Adrenal gland (tissue), 12 donors: ENCODE data around the gene CDC25B. TPM values are rescaled to one million over a fixed set of nuclear protein-coding genes. Genes with fewer than 3 reads are reported as not detected.

Experiments used
- DNase-seq, 7 donors: peaks; one replicate each; pipeline ENCODE4 v3.0.0-alpha.2; 2019 to 2020
- H3K27ac ChIP-seq, 5 donors: fragments of 200-600 bp; sonication (generic) in 4 of 5; 1 replicate in 3 of 5; 2 replicates in 2 of 5; pipeline versions ENCODE4 v1.5.1 to v1.8.0; 2016 to 2020; ENCODE audit warnings: mild to moderate bottlenecking in 1 of 5
- H3K27me3 ChIP-seq: fragments of 200-600 bp; 2 replicates; pipeline ENCODE4 v1.8.0; 2021
- H3K36me3 ChIP-seq, 2 donors: fragments of 200-600 bp; replicated peaks in 1 of 2; 1 replicate in 1 of 2; 2 replicates in 1 of 2; pipeline versions ENCODE4 v1.5.1 to v1.8.0; 2018 to 2022
- H3K4me1 ChIP-seq, 2 donors: fragments of 200-600 bp; replicated peaks in 1 of 2; 1 replicate in 1 of 2; 2 replicates in 1 of 2; pipeline versions ENCODE4 v1.5.1 to v1.8.0; 2018 to 2021
- H3K4me3 ChIP-seq, 4 donors: fragments of 200-600 bp; sonication (generic) in 3 of 4; one replicate each; pipeline ENCODE4 v1.5.1; 2016 to 2018
- H3K9me3 ChIP-seq, 3 donors: fragments of 200-600 bp; sonication (generic) in 1 of 3; replicated peaks in 1 of 3; 1 replicate in 2 of 3; 2 replicates in 1 of 3; pipeline versions ENCODE4 v1.5.1 to v1.8.0; 2016 to 2021
- POLR2A ChIP-seq, 2 donors: fragments of 450-650 bp; IDR thresholded peaks; one replicate each; pipeline ENCODE4 v1.6.1; 2017; ENCODE audit warnings: antibody characterized with exemption in 2 of 2, mild to moderate bottlenecking in 2 of 2, moderate library complexity in 1 of 2
- WGBS, 4 donors: extraction: QIAGEN DNeasy Blood & Tissue Kit in 2 of 4; methylation state at CpG; one replicate each; pipeline versions ENCODE4 v1.1.5 to v1.1.7; 2013 to 2017; 5-methylcytosine and 5-hydroxymethylcytosine counted together
- intact Hi-C, 2 donors: fragments of 100-400 bp; cut with DNase I; formaldehyde crosslinking; loops; one replicate each; pipeline versions ENCODE4 v1.14.1 to v1.15.0; 2022 to 2023
- polyA plus RNA-seq, 3 donors: library from polyadenylated mRNA; stranded (reverse); fragments of 200-250 nt in 2 of 3; fragments of 350-450 nt in 1 of 3; fragmentation: Illumina TruSeq in 1 of 3; extraction: RNeasy Lipid Tissue Mini Kit (QIAGEN cat#74804) in 1 of 3; gene quantifications; one replicate each; pipeline ENCODE4 v1.2.3, GENCODE V29; 2013 to 2014
- total RNA-seq, 9 donors: library from RNA; depleted of rRNA in 4 of 9; stranded (reverse); fragments of >200 nt in 4 of 9; fragments of 120-200 nt in 1 of 9; fragmentation: NEBNext Ultra II Directional in 1 of 9; extraction: Animal tissue kit (Norgen Biotek cat#: 25700) in 1 of 9; gene quantifications; one replicate each; pipeline versions ENCODE4 v1.1.0 to v1.2.4, GENCODE V29; 2013 to 2023
- TF ChIP-seq, protein P1 (sequence below), 6 experiments: fragments of 450-650 bp in 4 of 6; fragments of 200-600 bp in 2 of 6; sonication (generic) in 1 of 6; IDR thresholded peaks; 1 replicate in 5 of 6; 2 replicates in 1 of 6; pipeline versions ENCODE4 v1.5.1 to v1.8.0; 2016 to 2021; ENCODE audit warnings: antibody characterized with exemption in 6 of 6, mild to moderate bottlenecking in 2 of 6, moderate library complexity in 1 of 6
- donor health status: healthy with polysubstance abuse.
- donor health status: Bipolar disorder and iron deficiency.
- donor health status: DM: yes; HTN: yes; CAD: no.
- donor health status: DM: no; HTN: no; CAD: no.
- donor health status: DM: no; HTN: no; CAD: no.
- donor health status: DM: yes; HTN: yes; CAD: no.

Gene CDC25B
- total and polyA plus RNA-seq, 12 donors = 5.5 to 61.7 (median 14.7) TPM

DNA sequence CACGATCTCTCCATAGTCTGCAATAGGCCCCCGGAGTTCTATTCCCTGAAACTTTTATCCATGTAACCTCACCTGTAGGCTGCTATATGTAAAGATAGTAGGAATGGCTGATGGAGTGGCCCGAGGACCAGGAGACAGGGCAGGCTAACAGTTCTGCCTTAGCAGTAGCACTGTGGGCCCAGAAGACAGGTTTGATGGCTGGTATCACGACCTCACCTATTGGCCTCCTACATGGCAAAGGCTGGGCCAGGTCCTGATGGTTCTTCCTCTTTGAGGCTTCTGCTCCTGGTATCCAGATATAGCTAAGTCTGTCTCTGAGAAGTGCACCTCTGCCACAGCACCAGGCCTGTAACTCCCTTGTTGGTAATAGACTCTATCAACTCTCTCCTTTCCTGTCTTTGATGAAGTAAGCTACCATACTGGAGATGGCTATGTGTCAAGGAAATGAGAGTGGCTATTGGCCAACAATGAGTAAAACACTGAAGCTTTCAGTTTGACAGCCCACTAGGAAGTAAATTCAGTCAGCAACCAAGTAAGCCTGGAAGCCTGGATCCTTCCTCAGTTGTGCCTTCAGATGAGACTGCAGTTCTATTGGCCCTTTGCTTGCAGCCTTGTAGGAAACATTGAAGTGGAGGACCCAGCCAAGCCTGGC is 20.5 kb upstream of the CDC25B start:
- WGBS, 4 donors = 82 to 90% (median 88%) methylated on average over 4 of the region's 4 CpGs
- Histone ChIP-seq H3K9me3 (no peaks in the 10 kb centered on the region), H3K27ac (no peak overlapping the region), H3K4me1 (peaks cover 9 to 14% of the 10 kb centered on the region in 2 donors), H3K4me3 (no peak overlapping the region), H3K36me3 (no peaks in the 10 kb centered on the region), H3K27me3 (no peaks in the 10 kb centered on the region)
- intact Hi-C loops = no loop called here
- no peak for DNase-seq
- TF ChIP-seq POLR2A (IDR thresholded peaks at IDR 0.05) = no peak
- TF ChIP-seq, protein P1, sequence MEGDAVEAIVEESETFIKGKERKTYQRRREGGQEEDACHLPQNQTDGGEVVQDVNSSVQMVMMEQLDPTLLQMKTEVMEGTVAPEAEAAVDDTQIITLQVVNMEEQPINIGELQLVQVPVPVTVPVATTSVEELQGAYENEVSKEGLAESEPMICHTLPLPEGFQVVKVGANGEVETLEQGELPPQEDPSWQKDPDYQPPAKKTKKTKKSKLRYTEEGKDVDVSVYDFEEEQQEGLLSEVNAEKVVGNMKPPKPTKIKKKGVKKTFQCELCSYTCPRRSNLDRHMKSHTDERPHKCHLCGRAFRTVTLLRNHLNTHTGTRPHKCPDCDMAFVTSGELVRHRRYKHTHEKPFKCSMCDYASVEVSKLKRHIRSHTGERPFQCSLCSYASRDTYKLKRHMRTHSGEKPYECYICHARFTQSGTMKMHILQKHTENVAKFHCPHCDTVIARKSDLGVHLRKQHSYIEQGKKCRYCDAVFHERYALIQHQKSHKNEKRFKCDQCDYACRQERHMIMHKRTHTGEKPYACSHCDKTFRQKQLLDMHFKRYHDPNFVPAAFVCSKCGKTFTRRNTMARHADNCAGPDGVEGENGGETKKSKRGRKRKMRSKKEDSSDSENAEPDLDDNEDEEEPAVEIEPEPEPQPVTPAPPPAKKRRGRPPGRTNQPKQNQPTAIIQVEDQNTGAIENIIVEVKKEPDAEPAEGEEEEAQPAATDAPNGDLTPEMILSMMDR (IDR thresholded peaks at IDR 0.05) = no peak

DNA sequence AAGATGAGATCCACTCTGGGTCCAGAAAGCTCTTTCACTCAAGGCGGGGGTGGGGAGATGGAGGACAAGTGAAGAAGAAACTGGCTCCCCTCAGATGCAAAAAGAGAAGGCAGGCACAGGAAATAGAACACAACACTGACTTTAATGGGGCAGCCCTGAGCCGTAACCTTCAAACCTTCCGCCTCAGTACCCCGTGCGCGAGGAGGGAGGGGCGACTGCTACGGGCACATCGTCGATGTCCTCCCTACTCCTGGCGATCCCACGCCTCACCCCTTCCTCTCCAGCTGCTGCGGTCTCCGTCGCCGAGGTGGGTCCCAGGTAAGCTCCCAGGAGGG is 18.8 kb upstream of the CDC25B start:
- WGBS, 4 donors = 7 to 21% (median 12%) methylated on average over 6 to 16 of the region's 16 CpGs
- Histone ChIP-seq H3K4me3 (peak overlapping the region in 2 of 4 donors; percentile 36 to 64), H3K27me3 (no peaks in the 10 kb centered on the region), H3K4me1 (peaks cover 9 to 23% of the 10 kb centered on the region in 2 donors), H3K36me3 (no peaks in the 10 kb centered on the region), H3K9me3 (no peaks in the 10 kb centered on the region), H3K27ac (no peak overlapping the region)
- intact Hi-C loops = no loop called here
- DNase-seq = no peak
- TF ChIP-seq POLR2A (IDR thresholded peaks at IDR 0.05) = no peak
- TF ChIP-seq, protein P1 (IDR thresholded peaks at IDR 0.05) = no peak

DNA sequence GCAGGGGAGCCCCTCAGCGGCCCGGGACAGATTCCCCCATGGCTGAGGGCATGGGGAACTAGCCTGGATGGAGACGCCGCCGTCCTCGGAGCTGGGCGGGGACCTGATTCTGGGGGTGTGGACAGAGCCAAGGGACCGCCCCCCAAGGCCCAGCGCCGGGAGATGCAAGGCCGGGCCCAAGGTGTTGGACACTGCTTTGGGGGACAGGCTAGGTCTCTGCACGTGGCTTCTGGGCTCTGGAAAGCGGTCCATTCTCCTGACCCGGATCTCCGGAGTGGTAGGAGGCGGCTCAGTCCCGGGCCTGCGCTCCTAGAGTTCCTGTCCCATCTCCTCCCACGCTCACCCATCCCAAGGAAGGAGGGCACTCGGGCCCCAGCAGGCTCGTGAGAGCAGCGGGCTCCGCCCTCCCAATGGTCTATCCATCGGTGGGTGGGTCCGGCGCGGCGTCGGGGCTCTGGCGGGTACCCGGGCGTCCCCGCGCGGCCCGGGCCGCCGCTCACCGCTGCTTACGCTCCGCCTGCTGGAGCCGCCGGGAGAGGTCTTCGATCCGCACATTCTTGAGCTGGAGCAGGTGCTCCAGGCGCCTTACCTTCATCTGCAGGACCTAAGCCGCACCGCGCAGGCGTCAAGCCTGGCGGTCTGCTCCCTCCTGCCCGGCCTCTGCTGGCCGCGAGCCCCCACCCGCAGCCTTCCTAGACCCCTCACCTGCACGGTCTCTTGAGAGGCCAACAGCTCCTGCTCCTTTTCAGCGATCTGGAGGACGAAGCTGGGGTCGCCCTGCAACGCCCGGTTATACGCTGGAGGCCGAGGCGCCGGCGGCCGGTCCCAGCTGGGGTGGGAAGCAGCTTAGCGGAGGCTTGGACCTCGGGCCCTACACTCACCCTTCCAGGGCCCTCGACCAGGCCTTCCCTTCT is 18.1 kb upstream of the CDC25B start:
- H3K4me1 ChIP-seq = peaks cover 9 to 23% of the 10 kb centered on the region in 2 donors
- H3K27me3 ChIP-seq = no peaks in the 10 kb centered on the region
- TF ChIP-seq, protein P1 (IDR thresholded peaks at IDR 0.05) = no peak
- TF ChIP-seq POLR2A (IDR thresholded peaks at IDR 0.05) = no peak
- intact Hi-C loops = no loop called here
- no peaks in the 10 kb centered on the region for H3K36me3 ChIP-seq
- 1 to 6% (median 5%) methylated on average over 20 to 70 of the region's 70 CpGs for WGBS, 4 donors
- DNase-seq = peak in 5 of 7 donors; percentile 53 to 69 (median 64)
- H3K4me3 ChIP-seq = peak overlapping the region in 2 of 4 donors; percentile 36 to 64
- H3K9me3 ChIP-seq = no peaks in the 10 kb centered on the region
- no peak overlapping the region for H3K27ac ChIP-seq

DNA sequence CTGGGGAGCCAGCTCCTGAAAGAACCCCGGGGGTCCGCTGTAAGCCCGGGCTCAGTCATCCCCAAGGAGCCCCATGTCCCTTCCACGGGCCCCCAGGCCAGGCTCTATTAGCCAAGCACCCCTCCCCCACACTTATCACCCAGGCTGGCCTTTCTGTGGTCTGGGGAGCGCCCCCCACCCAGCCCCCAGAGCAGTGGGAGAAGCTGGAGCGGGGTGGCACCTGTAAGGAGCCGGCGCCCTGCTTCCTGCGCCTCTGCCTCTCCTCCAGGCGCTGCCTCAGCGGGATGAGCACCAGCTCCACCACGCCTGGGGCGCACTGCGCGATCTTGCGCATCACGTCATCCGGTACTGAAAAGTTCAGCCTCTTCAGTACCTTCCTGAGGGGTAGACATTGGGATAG is 17.1 kb upstream of the CDC25B start:
- Histone ChIP-seq H3K4me3 (no peak overlapping the region), H3K27me3 (no peaks in the 10 kb centered on the region), H3K27ac (no peak overlapping the region), H3K4me1 (peaks cover 9 to 26% of the 10 kb centered on the region in 2 donors), H3K9me3 (no peaks in the 10 kb centered on the region), H3K36me3 (no peaks in the 10 kb centered on the region)
- DNase-seq = peak in 1 of 7 donors; percentile 26
- TF ChIP-seq, protein P1 (IDR thresholded peaks at IDR 0.05) = no peak
- TF ChIP-seq POLR2A (IDR thresholded peaks at IDR 0.05) = no peak
- 29 to 56% (median 36%) methylated on average over 14 to 18 of the region's 18 CpGs for WGBS, 4 donors
- intact Hi-C loops = no loop called here
